ENCODE results near the gene EPB41L2.

- TF ChIP-seq CTCF (IDR thresholded peaks at IDR 0.05) (no peak), POLR2AphosphoS5 (IDR thresholded peaks at IDR 0.05) (no peak), POLR2A (IDR thresholded peaks at IDR 0.05; ENCODE audit: low read depth) (no peak)
Observed at GRCh38 chr6:130882370-130882769, 180.7 kb downstream of the EPB41L2 start.

All from esophagus muscularis mucosa (tissue), 3 donors.